Endothelial cell of umbilical vein (primary cell): ENCODE data around the gene CARD14. TPM values are rescaled to one million over a fixed set of nuclear protein-coding genes. Genes with fewer than 3 reads are reported as not detected.

ENCODE experiments used
- BruUV-seq: library from RNA; stranded (reverse); fragments of 400-500 nt; replicated peaks from 2 replicates; lab custom pipeline; 2021; lab: Mats Ljungman, UMichigan
- CTCF ChIA-PET: fragments of 300-600, 350-600 bp; sonication (Branson Sonifier 250); formaldehyde crosslinking; loops from one replicate; lab custom pipeline; 2021; ENCODE audit warnings: antibody characterized with exemption, inconsistent platforms; lab: Charles Lee
- POLR2A ChIA-PET: fragments of 300-600, 350-600 bp; sonication (Branson Sonifier 250); formaldehyde crosslinking; loops from one replicate; lab custom pipeline; 2021; ENCODE audit warnings: antibody characterized with exemption, inconsistent platforms; lab: Charles Lee
- DNase-seq: peaks from one replicate; pipeline ENCODE4 v3.0.0-alpha.2; 2011; ENCODE audit warnings: low read depth, low spot score
- FAIRE-seq: peaks from 2 replicates; lab custom pipeline; 2011; peaks lifted over from hg19 to GRCh38; lab: Jason Lieb, UNC
- H2AFZ ChIP-seq: 2 replicates; pipeline ENCODE4 v1.6.0; 2012; ENCODE audit warnings: low read depth, low read length, control low read depth, inconsistent platforms
- H3K27ac ChIP-seq: 2 replicates; pipeline ENCODE4 v1.5.1; 2011; ENCODE audit warnings: low read depth, mild to moderate bottlenecking, control low read depth, low read length, moderate library complexity; ENCODE audit not compliant: insufficient read depth
- H3K27me3 ChIP-seq, 2 experiments: 2 replicates each; pipeline versions ENCODE4 v1.6.0 to v1.6.1; 2011; ENCODE audit warnings: low read length in 2 of 2, mixed read lengths in 1 of 2; ENCODE audit not compliant: control insufficient read depth in 2 of 2, insufficient read depth in 2 of 2
- H3K36me3 ChIP-seq, 2 experiments: 2 replicates in 1 of 2; 3 replicates in 1 of 2; pipeline ENCODE4 v1.5.1; 2011; ENCODE audit warnings: low read length in 2 of 2, mild to moderate bottlenecking in 1 of 2, moderate library complexity in 1 of 2; ENCODE audit not compliant: control insufficient read depth in 2 of 2, insufficient read depth in 2 of 2; ENCODE audit errors: extremely low read depth in 1 of 2
- H3K4me1 ChIP-seq: 3 replicates; pipeline ENCODE4 v1.5.1; 2011; ENCODE audit warnings: mild to moderate bottlenecking, low read length; ENCODE audit not compliant: control insufficient read depth, insufficient read depth; ENCODE audit errors: extremely low read depth
- H3K4me2 ChIP-seq: 2 replicates; pipeline ENCODE4 v1.6.1; 2011; ENCODE audit warnings: low read length, control low read depth, mixed read lengths; ENCODE audit not compliant: insufficient read depth
- H3K4me3 ChIP-seq, 3 experiments: fragments of 200-600 bp in 1 of 3; sonication (generic), shearing (Covaris generic) in 1 of 3; replicated peaks in 1 of 3; 2 replicates each; pipeline ENCODE4 v1.5.1; 2011 to 2016; ENCODE audit warnings: control low read depth in 3 of 3, low read length in 3 of 3, mild to moderate bottlenecking in 2 of 3, inconsistent platforms in 1 of 3, low read depth in 1 of 3, moderate library complexity in 1 of 3; ENCODE audit not compliant: insufficient read depth in 1 of 3
- H3K79me2 ChIP-seq: 2 replicates; pipeline ENCODE4 v1.6.0; 2012; ENCODE audit warnings: low read length, inconsistent platforms; ENCODE audit not compliant: control insufficient read depth, insufficient read depth
- H3K9ac ChIP-seq: replicated peaks from 2 replicates; pipeline ENCODE3; 2011; ENCODE audit warnings: low read length, control low read depth; ENCODE audit not compliant: insufficient read depth; ENCODE audit errors: extremely low read depth
- H3K9me1 ChIP-seq: replicated peaks from 3 replicates; pipeline ENCODE4 v1.6.0; 2011; ENCODE audit warnings: mild to moderate bottlenecking, low read length; ENCODE audit not compliant: control insufficient read depth, insufficient read depth; ENCODE audit errors: extremely low read depth
- H3K9me3 ChIP-seq: replicated peaks from 2 replicates; pipeline ENCODE4 v1.5.1; 2012; ENCODE audit warnings: low read length, inconsistent platforms; ENCODE audit not compliant: control insufficient read depth, insufficient read depth
- H4K20me1 ChIP-seq: replicated peaks from 2 replicates; pipeline ENCODE3; 2011; ENCODE audit warnings: mild to moderate bottlenecking, low read length; ENCODE audit not compliant: control insufficient read depth, insufficient read depth; ENCODE audit errors: extremely low read depth
- CTCF ChIP-seq, 2 donors: IDR thresholded peaks; 1 replicate in 1 of 2; 2 replicates in 1 of 2; pipeline ENCODE4 v1.5.1; 2011; ENCODE audit warnings: low read length in 2 of 2, mild to moderate bottlenecking in 2 of 2, moderate library complexity in 2 of 2, control low read depth in 1 of 2, inconsistent platforms in 1 of 2, low read depth in 1 of 2; ENCODE audit not compliant: insufficient read depth in 1 of 2; ENCODE audit errors: extremely low read depth in 1 of 2
- EZH2 ChIP-seq: IDR thresholded peaks from 2 replicates; pipeline ENCODE4 v1.6.1; 2012; ENCODE audit warnings: borderline replicate concordance, low read depth, mild to moderate bottlenecking, moderate library complexity, low read length, inconsistent platforms; ENCODE audit not compliant: severe bottlenecking
- FOS ChIP-seq: IDR thresholded peaks from 2 replicates; pipeline ENCODE4 v1.6.1; 2011; ENCODE audit warnings: mild to moderate bottlenecking, low read length, moderate library complexity, borderline replicate concordance; ENCODE audit not compliant: insufficient read depth
- GATA2 ChIP-seq: IDR thresholded peaks from 2 replicates; pipeline ENCODE4 v1.7.0; 2011; ENCODE audit warnings: low read depth, mild to moderate bottlenecking, moderate library complexity, mixed read lengths, low read length; ENCODE audit not compliant: insufficient read length, insufficient read depth
- JUN ChIP-seq: IDR thresholded peaks from 2 replicates; pipeline ENCODE4 v1.6.1; 2011; ENCODE audit warnings: borderline replicate concordance, low read depth; ENCODE audit not compliant: insufficient read length, insufficient read depth
- MAX ChIP-seq: IDR thresholded peaks from 2 replicates; pipeline ENCODE4 v1.6.1; 2011; ENCODE audit not compliant: insufficient read depth, insufficient read length
- MYC ChIP-seq: IDR thresholded peaks from one replicate; pipeline ENCODE4 v1.6.1; 2011; ENCODE audit warnings: mild to moderate bottlenecking, low read depth, low read length
- POLR2A ChIP-seq: IDR thresholded peaks from 2 replicates; pipeline ENCODE4 v1.6.1; 2012; ENCODE audit warnings: low read depth, mild to moderate bottlenecking, control low read depth, low read length
- POLR2AphosphoS5 ChIP-seq: IDR thresholded peaks from 2 replicates; pipeline ENCODE4 v1.6.1; 2012; ENCODE audit warnings: low read depth, mild to moderate bottlenecking, control low read depth, low read length, moderate library complexity; ENCODE audit not compliant: insufficient read depth
- dilution Hi-C: fragments of 300-500 bp; cut with MboI; formaldehyde crosslinking; loops from one replicate; pipeline ENCODE4 v1.15.0; 2019; ENCODE audit warnings: low sequenced_read_pairs; ENCODE audit not compliant: extremely low pct_ligation_motif_present
- intact Hi-C: fragments of 100-400 bp; cut with micrococcal nuclease; formaldehyde crosslinking; loops from one replicate; pipeline ENCODE4 v1.10.0; 2022
- polyA plus RNA-seq, 4 experiments: library from polyadenylated mRNA; depleted of rRNA in 3 of 4; stranded (reverse) in 3 of 4; unstranded in 1 of 4; fragments of >200 nt; gene quantifications; 2 replicates each; pipeline versions ENCODE4 v1.2.1 to v1.2.3, GENCODE V29; 2011 to 2012; ENCODE audit warnings: missing spikeins in 1 of 4
- total RNA-seq: library from RNA; stranded (reverse); gene quantifications from 2 replicates; pipeline ENCODE4 v1.2.3, GENCODE V29; 2021

The CARD14 gene
- total and polyA plus RNA-seq, 2 donors (not counting 3 experiments of a cell fraction or from before 2014, with no cell fraction given) = not detected

GRCh38 chr17:80183581-80184422, 14.0 kb downstream of the CARD14 start:
- peaks cover 8 to 13% of the 10 kb centered on the region in 2 experiments for H3K27me3 ChIP-seq
- no peak overlapping the region for H2AFZ ChIP-seq
- no peaks in the 10 kb centered on the region for H4K20me1 ChIP-seq
- no peak overlapping the region for H3K27ac ChIP-seq
- H3K4me2 ChIP-seq = no peak overlapping the region
- H3K9me1 ChIP-seq = no peaks in the 10 kb centered on the region
- no peaks in the 10 kb centered on the region for H3K9me3 ChIP-seq
- TF ChIP-seq GATA2 = no peak
- no peak for TF ChIP-seq POLR2A
- no peak for TF ChIP-seq MYC
- TF ChIP-seq FOS = no peak
- TF ChIP-seq MAX = no peak
- no peak for TF ChIP-seq JUN
- TF ChIP-seq POLR2AphosphoS5 = no peak
- TF ChIP-seq CTCF (IDR thresholded peaks at IDR 0.05; ENCODE audit: extremely low read depth in 1 of 2, insufficient read depth in 1 of 2, low read depth in 1 of 2, low read length in 2 of 2) = no peak
- no peak for TF ChIP-seq EZH2
- no peak overlapping the region for H3K9ac ChIP-seq
- H3K36me3 ChIP-seq = no peaks in the 10 kb centered on the region
- no peaks in the 10 kb centered on the region for H3K4me1 ChIP-seq
- no peak for FAIRE-seq
- BruUV-seq = no TSS peak
- no peak for DNase-seq
- H3K4me3 ChIP-seq = no peak overlapping the region
- no peaks in the 10 kb centered on the region for H3K79me2 ChIP-seq
- POLR2A ChIA-PET = no interaction called here
- dilution Hi-C loops (no loop called here), intact Hi-C loops (no loop called here)
- CTCF ChIA-PET = interaction anchor here (2.1 to 2.6 kb wide), 2 partner anchors 12 to 82 kb away, joined by 8 to 9 read pairs; partner anchors contain the start of gene GAA
